Hematopoietic multipotent progenitor cell (in vitro differentiated cells): ENCODE data around the gene SLC6A2. TPM values are rescaled to one million over a fixed set of nuclear protein-coding genes. Genes with fewer than 3 reads are reported as not detected.
A peak's percentile ranks its signal among the peaks of the same experiment; 100 is the strongest.

ENCODE experiments used
- DNase-seq, 3 donors: peaks; one replicate each; pipeline ENCODE4 v3.0.0-alpha.2; 2011 to 2015; ENCODE audit warnings: low read depth in 2 of 3, low spot score in 2 of 3
- total RNA-seq: library from RNA; depleted of rRNA; stranded (reverse); fragments of >200 nt; gene quantifications from one replicate; pipeline ENCODE4 v1.2.3, GENCODE V29; 2012

SLC6A2 gene
- total RNA-seq, 1 donor = 0.27 TPM

- peak in 1 of 3 donors; percentile 6 for DNase-seq
These were observed 97.4 kb downstream of the SLC6A2 start for GRCh38 chr16:55753145-55753631.

Other genes with a start within 250 kb of the SLC6A2 start
- 45.8 TPM for gene MMP2, start 176.8 kb upstream of the SLC6A2 start, total RNA-seq
- 33.1 TPM for gene LPCAT2, start 146.9 kb upstream of the SLC6A2 start, total RNA-seq
- 0.81 TPM for gene CAPNS2, start 89.3 kb upstream of the SLC6A2 start, total RNA-seq
- under 0.01 TPM for gene CES1, start 177.1 kb downstream of the SLC6A2 start, total RNA-seq
- gene CES5A, start 219.4 kb downstream of the SLC6A2 start, total RNA-seq = not detected